ENCODE results near the gene SLC30A7. TPM values are rescaled to one million over a fixed set of nuclear protein-coding genes. Genes with fewer than 3 reads are reported as not detected.
A peak's percentile ranks its signal among the peaks of the same experiment; 100 is the strongest.

Gene SLC30A7
- polyA plus RNA-seq, 3 donors, result 9.2 to 23.3 (median 17.6) TPM

- Histone ChIP-seq H3K4me2 (replicated peaks; ENCODE audit: extremely low read depth, low read length, poor library complexity, severe bottlenecking) (peak within 1 kb of the TSS; percentile 84), H3K4me3 (replicated peaks in 1 of 3; ENCODE audit: low read depth in 2 of 3, low read length in 3 of 3) (peak within 1 kb of the TSS; percentile 80 to 92 (median 89)), H3K79me2 (ENCODE audit: insufficient read depth, low read length) (peaks cover 35% of the 10 kb centered on the region), H3K27me3 (ENCODE audit: control insufficient read depth in 2 of 2, insufficient read depth in 2 of 2, low read length in 2 of 2) (no peaks in the 10 kb centered on the region), H3K9ac (ENCODE audit: insufficient read depth, low read length, poor library complexity, severe bottlenecking) (peak within 1 kb of the TSS; percentile 83), H2AFZ (ENCODE audit: insufficient read depth, low read depth, low read length, poor library complexity, severe bottlenecking) (peak within 1 kb of the TSS; percentile 93), H4K20me1 (ENCODE audit: insufficient read depth, low read length) (no peaks in the 10 kb centered on the region), H3K36me3 (replicated peaks in 1 of 2; ENCODE audit: control insufficient read depth in 1 of 2, insufficient read depth in 2 of 2, low read length in 2 of 2) (peaks cover 0 to under 1% of the 10 kb centered on the region in 2 donors), H3K27ac (ENCODE audit: low read depth in 1 of 2, low read length in 2 of 2) (peak within 1 kb of the TSS; percentile 75 to 95), H3K9me3 (replicated peaks in 1 of 2; ENCODE audit: control insufficient read depth in 1 of 2, insufficient read depth in 1 of 2, low read length in 2 of 2) (no peaks in the 10 kb centered on the region), H3K4me1 (ENCODE audit: control insufficient read depth in 1 of 2, insufficient read depth in 2 of 2, low read length in 2 of 2) (peaks cover 24 to 43% of the 10 kb centered on the region in 2 donors)
- Mint-ChIP-seq H3K9me3 (no peaks in the 10 kb centered on the region), H3K27ac (peak within 1 kb of the TSS; percentile 84 to 96 (median 94)), H3K4me1 (peaks cover 41% of the 10 kb centered on the region), H3K4me3 (peak within 1 kb of the TSS; percentile 95 to 99), H3K27me3 (ENCODE audit: low read depth in 3 of 3) (no peaks in the 10 kb centered on the region), H3K36me3 (peaks cover 0 to 2% of the 10 kb centered on the region in 2 donors)
- under 1% methylated on average over 24 of the region's 37 CpGs for WGBS (ENCODE audit: insufficient coverage)
- peak; percentile 73 to 97 (median 86) for DNase-seq
- TF ChIP-seq, protein P1, sequence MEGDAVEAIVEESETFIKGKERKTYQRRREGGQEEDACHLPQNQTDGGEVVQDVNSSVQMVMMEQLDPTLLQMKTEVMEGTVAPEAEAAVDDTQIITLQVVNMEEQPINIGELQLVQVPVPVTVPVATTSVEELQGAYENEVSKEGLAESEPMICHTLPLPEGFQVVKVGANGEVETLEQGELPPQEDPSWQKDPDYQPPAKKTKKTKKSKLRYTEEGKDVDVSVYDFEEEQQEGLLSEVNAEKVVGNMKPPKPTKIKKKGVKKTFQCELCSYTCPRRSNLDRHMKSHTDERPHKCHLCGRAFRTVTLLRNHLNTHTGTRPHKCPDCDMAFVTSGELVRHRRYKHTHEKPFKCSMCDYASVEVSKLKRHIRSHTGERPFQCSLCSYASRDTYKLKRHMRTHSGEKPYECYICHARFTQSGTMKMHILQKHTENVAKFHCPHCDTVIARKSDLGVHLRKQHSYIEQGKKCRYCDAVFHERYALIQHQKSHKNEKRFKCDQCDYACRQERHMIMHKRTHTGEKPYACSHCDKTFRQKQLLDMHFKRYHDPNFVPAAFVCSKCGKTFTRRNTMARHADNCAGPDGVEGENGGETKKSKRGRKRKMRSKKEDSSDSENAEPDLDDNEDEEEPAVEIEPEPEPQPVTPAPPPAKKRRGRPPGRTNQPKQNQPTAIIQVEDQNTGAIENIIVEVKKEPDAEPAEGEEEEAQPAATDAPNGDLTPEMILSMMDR (IDR thresholded peaks at IDR 0.05), result no peak
- intact Hi-C loops (cut with micrococcal nuclease), result loop anchor here in 1 of 2 donors (10.0 kb wide), 1 partner anchor 219 kb away; no protein-coding TSS in a partner anchor
Measured at GRCh38 chr1:101025657-101026429, 130.0 kb downstream of the SLC30A7 start, which contains the start of gene DPH5. DPH5 (minus strand) TSS chr1:101025784; CDS start chr1:101025443, 341 bp downstream.

DNA sequence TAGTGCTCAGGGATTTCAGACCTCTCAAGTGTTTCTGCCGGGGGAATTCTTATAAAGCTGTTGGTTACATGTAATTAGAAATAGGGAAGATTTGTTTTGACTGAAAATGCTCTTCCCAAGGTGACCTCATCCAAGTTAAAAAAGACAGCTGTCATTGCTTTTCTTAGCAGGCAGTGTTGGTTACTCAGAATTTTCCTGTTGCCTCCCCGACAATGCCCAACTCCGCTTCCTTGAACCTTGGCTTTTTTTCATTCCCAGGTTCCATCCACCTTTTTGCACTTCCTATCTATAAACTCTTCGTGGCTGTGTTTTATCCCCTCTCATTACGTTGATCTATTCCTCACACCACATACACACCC, 130.5 kb downstream of the SLC30A7 start:
- H3K4me1 Mint-ChIP-seq, result peaks cover 43% of the 10 kb centered on the region
- peak overlapping the region; percentile 84 to 96 (median 91) for H3K27ac Mint-ChIP-seq
- Histone ChIP-seq H3K4me2 (replicated peaks; ENCODE audit: extremely low read depth, low read length, poor library complexity, severe bottlenecking) (peak overlapping the region; percentile 84), H3K36me3 (replicated peaks in 1 of 2; ENCODE audit: control insufficient read depth in 1 of 2, insufficient read depth in 2 of 2, low read length in 2 of 2) (no peaks in the 10 kb centered on the region), H3K4me3 (replicated peaks in 1 of 3; ENCODE audit: low read depth in 2 of 3, low read length in 3 of 3) (peak overlapping the region; percentile 80 to 92 (median 89)), H3K4me1 (ENCODE audit: control insufficient read depth in 1 of 2, insufficient read depth in 2 of 2, low read length in 2 of 2) (peaks cover 24 to 43% of the 10 kb centered on the region in 2 donors), H4K20me1 (ENCODE audit: insufficient read depth, low read length) (no peaks in the 10 kb centered on the region), H3K9me3 (replicated peaks in 1 of 2; ENCODE audit: control insufficient read depth in 1 of 2, insufficient read depth in 1 of 2, low read length in 2 of 2) (no peaks in the 10 kb centered on the region), H3K27me3 (ENCODE audit: control insufficient read depth in 2 of 2, insufficient read depth in 2 of 2, low read length in 2 of 2) (no peaks in the 10 kb centered on the region), H3K9ac (ENCODE audit: insufficient read depth, low read length, poor library complexity, severe bottlenecking) (peak overlapping the region; percentile 83), H3K27ac (ENCODE audit: low read depth in 1 of 2, low read length in 2 of 2) (peak overlapping the region in 1 of 2 donors; percentile 95), H2AFZ (ENCODE audit: insufficient read depth, low read depth, low read length, poor library complexity, severe bottlenecking) (peak overlapping the region; percentile 93), H3K79me2 (ENCODE audit: insufficient read depth, low read length) (peaks cover 35% of the 10 kb centered on the region)
- peak overlapping the region; percentile 95 to 99 for H3K4me3 Mint-ChIP-seq
- no peak for DNase-seq
- 89% methylated on average over 2 of the region's 5 CpGs for WGBS (ENCODE audit: insufficient coverage)
- intact Hi-C loops (cut with micrococcal nuclease), result loop anchor here in 1 of 2 donors (10.0 kb wide), 1 partner anchor 218 kb away; no protein-coding TSS in a partner anchor
- H3K9me3 Mint-ChIP-seq, result no peaks in the 10 kb centered on the region
- no peaks in the 10 kb centered on the region for H3K27me3 Mint-ChIP-seq (ENCODE audit: low read depth in 3 of 3)
- TF ChIP-seq, protein P1 (IDR thresholded peaks at IDR 0.05), result no peak
- peaks cover 0 to 2% of the 10 kb centered on the region in 2 donors for H3K36me3 Mint-ChIP-seq
